ENCODE measurements around the gene GRIK5.
"Not testable (repeated sequence)": the region's sequence is repeated elsewhere in the genome, so short reads cannot be mapped to it uniquely, and the experiment has no call there.

The GRIK5 gene

DNA sequence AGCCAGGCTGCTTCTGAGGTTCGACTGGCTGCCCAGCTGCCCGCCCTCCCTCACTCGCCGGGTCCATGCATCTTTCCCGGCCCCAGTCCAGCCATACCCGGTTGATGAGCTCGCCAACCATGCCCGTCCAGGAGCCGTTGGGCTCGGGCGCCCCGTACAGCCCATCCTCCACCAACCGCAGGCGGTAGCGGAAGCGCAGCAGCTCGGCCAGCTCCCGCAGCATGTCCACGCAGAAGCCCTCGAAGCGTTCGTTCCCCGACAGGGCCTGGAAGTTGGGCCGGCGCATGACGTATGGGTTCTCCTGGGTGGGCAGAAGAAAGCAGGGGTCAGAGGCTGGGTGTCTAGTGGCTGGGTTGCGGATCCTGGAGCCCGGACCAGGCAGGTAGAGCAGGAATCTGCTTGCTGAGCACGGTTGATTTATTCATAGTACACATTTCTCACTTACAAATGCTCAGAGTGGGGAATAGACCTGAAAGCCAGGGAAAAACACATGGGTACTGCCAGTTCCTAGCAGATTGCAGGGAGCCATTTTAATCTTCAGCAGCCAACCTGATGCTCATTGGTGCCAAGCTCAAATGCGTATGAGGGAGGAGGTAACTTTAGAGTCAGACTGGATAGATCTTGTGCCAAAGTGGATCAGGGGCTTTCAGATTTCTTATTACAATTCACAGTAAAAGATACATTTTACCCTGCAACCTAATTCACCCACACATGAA, 27.4 kb downstream of the GRIK5 start:
- no peak for DNase-seq

DNA sequence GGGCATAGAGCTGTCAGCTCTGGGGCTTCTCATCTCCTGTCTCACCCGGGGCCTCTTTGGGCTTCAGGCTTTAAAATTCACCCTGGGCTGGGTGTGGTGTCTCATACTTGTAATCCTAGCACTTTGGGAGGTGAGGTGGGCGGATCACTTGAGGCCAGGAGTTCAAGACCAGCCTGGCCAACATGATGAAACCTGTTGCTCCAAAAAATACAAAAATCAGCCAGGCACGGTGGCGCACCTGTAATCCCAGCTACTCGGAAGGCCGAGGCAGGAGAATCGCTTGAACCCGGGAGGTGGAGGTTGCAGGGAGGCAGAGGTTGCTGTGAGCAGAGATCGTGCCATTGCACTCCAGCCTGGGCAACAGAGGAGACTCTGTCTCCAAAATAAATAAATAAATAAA, 29.5 kb downstream of the GRIK5 start:
- not testable (repeated sequence) for DNase-seq

DNA sequence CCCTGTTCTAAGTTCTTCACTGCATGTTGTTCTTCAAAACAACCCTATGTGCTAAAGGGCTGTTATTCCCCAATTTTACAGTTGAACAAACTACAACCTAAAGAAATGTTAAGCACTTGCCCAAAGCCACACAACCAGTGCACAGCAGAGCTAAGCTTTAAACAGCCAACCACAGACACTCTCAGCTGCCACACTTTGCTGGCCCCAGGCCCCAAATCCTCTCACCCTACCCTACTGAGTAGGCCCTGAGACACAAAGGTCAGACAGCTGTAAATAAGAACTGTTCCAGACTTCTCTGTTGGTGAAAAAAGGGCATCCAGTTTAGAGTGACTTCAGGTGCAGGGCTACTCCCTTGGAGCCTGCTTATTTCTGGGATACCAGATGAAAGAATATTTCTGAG, 30.0 kb downstream of the GRIK5 start:
- DNase-seq: no peak

DNA sequence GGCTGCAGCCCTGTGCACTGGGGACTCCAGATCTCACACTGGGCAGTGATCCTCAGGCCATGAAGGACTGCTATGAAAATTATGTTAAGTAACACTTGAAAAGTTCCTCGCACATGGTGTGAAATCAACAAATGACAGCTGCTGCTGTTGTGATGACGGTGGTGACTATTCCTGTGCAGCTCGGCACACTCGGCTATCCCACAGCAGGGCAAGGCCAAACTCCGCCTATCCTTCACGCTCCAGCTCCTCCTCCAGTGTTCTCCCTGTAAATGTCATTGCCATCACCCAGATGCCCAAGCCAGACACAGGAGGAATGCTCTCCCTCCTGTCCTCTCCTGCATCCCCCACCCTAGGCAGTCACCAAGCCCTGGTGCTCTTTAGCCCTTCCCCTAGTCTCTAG, 31.3 kb downstream of the GRIK5 start:
- DNase-seq: no peak

DNA sequence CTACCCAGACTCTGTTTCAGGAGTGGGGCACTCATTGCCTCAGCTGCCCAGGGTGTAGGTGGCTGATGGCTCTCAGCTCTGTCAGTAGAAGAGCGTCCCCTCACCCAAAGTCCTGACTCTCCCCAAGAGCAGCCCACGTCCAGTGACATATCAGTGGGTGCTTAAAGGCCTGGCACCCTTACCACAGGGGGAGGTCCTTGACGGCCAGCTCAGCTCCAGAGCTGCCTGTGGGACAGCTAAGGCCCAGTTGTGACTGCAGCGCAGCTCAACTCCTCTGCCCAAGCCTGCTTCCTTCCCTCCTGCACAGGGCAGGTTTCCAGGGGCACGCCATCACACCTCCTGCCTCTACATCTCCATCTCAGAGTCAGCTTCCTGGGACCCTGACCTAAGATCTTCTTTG, 32.4 kb downstream of the GRIK5 start:
- no peak for DNase-seq

DNA sequence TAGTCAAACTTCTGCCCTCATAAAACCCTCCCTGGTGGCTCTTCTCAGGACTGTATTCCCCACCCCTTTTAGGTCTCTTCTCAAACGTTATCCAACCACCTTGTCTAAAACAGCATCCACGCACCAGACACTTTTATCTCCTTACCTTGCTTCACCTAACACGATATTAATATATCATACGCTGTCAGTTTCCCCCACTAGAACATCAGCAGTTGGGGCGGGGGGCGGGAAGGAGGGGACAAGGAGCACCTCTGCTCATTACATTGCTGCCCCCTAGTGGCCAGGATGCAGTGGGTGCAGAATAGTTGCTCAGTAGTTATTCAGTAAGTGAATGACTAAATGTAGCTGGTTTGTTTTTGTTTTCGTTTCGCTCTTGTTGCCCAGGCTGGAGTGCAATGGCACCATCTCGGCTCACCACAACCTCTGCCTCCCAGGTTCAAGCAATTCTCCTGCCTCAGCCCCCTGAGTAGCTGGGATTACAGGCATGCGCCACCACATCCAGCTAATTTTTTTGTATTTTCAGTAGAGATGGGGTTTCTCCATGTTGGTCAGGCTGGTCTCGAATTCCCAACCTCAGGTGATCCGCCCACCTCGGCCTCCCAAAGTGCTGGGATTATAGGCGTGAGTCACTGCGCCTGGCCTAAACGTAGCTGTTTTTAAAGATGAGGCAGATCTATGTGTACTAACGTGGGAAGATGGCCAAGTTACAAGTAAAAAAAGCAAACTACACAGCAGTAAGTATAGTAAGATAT, 35.2 kb downstream of the GRIK5 start:
- peak; percentile 21 to 72 (median 54) for DNase-seq

DNA sequence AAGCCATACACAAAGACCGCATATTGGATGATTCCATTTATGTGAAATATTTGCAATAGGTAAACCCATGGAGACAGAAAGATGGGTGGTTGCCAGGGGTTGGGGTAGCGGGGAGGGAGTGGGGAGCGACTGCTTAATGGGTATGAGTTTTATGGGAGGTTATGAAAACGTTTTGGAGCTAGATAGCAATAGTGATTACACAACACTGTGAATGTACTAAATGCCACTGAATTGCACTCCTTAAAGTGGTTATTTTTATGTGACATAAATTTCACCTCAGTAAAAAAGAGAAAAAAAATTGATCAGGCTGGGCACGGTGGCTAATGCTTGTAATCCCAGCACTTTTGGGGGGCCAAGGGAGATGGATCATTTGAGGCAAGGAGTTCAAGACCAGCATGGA, 36.6 kb downstream of the GRIK5 start:
- DNase-seq: no peak

DNA sequence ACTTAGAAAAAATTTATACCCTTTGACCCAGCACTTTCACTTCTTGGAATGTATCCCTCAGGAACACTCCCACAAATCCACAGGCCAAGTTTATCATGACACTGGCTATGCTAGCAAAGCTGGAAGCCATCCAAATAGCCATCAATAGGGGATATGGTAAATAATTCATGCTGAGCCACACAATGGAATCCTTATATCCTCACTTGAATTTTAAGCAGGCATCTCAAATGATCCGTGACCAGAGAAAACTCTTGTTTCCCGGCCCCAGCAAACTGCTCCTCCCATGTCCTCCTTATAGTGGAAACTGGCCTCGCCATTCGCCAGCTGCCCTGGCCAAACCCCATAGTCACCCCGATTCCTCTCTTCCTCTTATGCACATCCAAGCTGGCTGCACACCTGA, 37.6 kb downstream of the GRIK5 start:
- no peak for DNase-seq

DNA sequence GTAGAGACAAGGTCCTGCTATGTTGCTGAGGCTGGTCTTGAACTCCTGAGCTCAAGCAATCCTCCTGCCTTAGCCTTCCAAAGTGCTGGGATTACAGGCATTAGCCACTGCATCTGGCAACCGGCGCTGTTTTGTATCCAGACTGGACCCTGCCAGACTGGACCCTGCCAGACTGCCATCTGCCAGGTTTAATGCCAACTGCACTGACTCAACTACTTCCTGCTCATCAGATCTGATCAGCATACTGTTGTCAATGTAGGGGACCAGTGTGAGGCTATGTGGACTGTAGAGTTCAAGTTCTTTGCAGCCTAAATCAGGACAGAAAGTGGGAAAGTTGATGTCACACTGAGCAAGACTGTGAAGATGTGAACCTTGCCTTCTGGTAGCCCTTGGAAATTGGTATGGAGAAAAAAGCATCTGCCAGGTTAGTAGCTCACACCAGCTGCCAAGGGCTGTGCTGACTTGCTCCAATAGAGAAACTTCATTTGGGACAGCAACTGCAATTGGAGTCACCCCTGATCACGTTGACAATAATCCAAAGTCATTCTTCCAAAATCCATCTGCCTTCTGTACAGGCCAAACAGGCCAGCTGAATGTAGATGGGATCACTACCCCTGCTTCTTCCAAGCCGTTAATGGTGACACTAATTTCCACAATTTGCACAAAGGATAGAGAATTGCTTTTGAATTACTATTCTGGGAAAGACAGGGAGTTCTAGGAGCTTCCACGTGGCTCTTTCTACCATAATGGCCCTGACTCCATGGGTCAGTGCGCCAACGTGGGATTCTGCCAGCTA, 39.2 kb downstream of the GRIK5 start:
- no peak for DNase-seq

DNA sequence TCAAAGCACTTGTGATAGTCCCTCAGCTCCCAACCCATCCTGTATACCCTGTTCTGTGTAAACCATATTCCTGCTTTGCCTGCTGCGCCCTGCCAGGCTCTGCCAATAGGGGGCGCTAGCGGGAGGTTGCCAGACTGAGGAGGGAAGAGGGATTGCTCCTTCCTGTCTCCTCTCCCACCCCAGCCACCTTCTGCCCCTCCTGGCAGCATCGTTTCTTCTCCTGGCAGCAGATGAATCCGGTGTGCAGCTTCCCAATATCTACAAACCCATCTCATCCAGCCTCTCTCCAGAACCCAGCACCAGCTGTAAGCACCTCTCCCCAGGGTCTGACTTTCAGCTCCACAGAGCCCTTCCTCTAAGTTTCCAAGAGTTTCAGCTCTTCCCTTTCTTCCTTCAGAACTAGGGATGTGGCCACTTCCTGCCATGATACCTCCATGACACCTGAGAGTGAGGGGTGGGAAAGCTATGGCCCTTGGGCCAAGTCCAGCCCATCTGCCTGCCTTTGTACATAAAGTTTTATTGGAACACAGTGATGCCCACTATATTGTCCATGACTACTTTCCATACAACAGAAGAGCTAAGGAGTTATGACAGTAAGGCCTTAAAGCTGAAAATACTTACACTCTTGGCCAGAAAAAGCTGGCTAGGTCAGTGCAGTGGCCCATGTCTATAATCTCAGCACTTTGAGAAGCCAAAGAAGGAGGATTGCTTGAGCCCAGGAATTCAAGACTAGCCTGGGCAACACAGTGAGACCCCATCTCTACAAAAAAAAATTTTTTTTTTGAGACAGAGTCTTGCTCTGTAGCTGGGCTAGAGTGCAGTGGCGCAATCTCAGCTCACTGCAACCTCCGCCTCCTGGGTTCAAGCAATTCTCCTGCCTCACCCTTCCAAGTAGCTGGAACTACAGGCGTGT, 41.4 kb downstream of the GRIK5 start:
- DNase-seq: peak in 1 of 5 donors; percentile 11

DNA sequence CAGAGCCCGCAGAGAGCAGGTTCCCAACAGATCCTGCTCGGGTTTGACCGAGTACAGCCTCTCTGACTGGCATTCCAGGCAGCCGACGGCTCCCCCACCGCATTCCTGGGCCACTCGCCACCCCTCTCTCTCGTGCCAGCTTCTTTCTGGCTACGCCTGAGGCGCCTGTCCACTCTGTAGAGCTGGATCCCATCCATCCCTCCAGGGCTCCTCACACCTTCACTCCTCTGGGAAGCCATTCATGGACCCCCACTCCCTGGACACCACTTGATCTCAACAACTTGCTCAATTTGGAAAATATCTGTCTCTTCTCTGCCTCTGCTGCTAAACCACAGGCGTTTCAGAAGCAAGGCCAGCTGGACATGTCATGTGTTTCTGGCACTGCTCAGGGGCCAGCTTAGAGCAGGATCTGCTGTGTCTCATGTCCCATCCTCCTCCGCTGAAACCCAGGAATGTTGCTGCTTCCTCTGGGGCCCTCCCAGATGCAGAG, 45.3 kb downstream of the GRIK5 start:
- no peak for DNase-seq

DNA sequence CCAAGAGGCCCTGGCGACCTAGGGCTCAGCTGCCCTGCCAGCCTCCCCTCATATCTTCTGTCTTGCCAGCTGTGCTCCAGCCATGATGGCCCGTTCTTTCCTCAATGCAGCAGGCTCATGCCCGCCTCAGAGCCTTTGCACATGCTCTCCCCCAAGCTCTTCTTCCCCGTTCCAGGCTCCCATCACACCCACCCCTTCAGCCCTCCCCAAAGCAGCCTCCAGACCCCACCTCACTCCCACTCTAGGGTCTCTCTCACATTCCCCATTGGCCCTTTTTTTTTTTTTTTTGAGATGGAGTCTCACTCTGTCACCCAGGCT, 46.1 kb downstream of the GRIK5 start:
- no peak for DNase-seq

DNA sequence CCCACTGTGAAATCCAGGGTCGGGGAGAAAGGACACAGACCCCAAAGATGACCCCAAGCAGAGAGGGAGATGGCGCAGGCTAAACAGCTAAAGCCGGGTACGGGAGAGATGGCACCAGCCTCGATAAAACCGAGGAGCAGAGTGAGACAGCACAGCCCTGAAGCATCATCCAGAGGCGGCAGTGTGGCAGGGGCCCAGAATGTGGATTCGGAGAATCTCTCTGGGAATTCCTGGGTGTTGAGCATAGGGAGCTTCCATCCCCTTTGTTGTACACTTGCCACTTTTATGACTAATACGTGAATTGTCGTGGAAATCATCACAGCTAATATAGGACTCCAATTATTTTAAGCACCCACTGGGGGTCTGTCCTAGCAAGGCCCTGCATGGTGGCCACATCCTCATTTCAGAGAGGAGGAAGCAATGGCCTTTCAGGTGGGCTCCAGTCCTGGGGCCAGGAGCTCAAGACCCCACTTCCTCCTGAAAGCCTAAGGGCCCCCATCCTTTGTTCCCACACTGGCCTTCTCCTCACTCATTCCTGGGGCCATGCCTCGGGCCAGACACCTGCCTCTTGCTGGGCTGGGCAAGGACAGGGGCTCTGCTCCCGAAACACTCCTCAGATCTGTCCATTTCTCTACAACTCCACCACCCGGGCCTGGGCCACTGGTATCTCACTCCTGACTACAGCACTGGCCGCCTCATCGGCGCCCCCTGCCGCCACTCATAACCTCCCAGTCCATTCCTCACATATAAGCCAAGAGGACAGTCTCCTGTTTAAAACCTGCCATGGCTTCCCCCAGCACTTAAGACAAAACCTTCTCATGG, 46.7 kb downstream of the GRIK5 start:
- peak in 1 of 5 donors; percentile 21 for DNase-seq

DNA sequence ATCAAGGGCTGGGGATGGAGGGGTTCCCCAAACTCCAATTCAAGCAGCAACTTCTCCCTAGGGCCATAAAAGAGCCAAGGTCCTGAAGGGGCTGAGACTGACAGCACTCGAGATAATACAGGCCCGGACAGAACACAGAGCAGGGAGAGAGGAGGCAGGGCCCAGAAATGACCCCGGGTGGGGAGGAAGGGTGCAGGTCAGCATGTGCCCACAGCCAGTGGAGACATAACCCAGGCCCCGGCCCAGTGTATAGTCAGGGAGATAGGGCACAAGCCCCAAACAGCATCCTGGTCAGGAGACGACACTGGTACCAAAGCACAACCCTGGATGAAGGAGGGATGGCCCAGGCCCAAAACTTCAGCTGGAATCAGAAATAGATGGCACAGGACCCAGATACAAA, 47.4 kb downstream of the GRIK5 start:
- no peak for DNase-seq

DNA sequence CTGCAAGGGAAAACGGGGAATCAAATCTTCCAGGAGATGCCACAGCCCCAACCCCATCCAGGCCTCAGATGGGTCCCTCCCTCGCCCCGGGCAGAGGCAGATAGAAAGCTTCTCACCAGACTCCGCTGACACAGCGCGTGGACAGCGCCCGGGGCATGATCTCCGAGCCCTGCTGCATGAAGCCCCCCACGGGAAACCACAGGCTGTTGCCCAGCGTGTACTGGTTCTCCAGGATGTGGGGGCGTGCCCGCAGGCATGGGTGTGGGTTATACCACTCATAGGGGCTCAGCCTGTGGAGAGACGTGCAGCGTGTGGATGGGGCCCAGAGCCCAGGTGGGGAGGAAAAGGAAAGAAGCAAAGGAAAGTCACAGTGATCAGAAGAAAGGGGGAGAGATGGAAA, 48.8 kb downstream of the GRIK5 start:
- DNase-seq: no peak

DNA sequence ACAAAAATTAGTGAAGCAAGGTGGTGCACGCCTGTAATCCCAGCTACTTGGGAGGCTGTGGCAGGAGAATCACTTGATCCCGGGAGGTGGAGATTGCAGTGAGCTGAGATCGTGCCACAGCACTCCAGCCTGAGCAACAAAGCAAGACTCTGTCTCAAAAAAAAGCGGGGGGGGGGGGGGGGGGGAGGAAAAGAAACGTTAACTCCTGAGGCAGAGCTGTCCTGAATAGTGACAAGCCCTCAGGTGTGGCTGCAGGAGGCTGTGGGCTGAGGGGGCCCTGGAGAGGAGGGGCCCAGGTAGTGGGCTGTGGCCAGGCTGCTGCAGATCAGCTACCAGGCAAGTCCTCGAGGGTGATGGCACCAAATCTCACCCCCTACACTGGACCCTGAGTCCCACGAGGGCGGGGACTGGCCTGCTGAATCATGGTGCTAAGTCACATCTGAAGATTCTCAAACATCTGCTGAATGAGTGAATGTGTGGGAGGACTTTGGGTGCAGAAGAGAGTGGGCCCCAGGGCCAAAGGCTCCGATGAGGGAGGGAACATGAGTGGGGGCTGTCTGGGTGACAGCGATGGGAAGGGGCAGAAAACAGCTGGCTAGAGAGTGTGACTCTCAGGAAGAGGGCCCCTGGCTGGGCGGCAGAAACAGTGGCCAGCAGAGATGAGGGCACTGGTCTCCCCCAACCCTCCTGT, 51.4 kb downstream of the GRIK5 start:
- no peak for DNase-seq

DNA sequence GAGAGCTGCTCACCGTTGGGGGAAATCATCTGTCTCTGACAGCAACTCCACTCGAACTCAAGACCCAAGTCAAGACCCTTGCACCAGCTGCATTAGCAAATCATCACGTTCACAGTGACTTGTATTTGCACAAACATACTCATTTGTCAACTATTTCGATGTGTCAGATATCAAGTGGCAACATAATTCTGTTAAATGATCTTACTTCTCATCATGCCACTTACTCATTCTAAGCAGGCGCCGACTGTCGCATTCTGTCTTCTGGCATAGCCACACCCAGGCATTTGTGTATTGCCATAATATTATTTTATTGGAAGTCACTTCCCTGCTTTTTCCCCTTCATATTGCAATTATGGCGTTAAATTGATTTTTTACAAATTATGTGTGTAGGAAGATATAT, 53.0 kb downstream of the GRIK5 start:
- DNase-seq: no peak

DNA sequence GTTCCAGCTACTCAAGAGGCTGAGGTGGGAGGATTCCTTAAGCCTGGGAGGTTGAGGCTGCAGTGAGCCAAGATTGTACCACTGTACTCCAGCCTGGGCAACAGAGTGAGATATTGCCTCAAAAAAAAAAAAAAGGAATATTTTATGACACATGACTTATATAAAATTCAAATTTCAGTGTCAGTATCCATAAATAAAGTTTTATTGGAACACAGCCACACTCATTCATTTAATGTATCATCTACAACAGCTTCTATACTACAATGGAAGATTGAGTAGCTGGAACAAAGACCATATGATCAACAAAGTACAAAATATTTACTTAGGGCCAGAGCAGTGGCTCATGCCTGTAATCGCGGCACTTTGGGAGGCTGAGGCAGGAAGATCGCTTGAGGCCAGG, 57.3 kb downstream of the GRIK5 start:
- not testable (repeated sequence) for DNase-seq

DNA sequence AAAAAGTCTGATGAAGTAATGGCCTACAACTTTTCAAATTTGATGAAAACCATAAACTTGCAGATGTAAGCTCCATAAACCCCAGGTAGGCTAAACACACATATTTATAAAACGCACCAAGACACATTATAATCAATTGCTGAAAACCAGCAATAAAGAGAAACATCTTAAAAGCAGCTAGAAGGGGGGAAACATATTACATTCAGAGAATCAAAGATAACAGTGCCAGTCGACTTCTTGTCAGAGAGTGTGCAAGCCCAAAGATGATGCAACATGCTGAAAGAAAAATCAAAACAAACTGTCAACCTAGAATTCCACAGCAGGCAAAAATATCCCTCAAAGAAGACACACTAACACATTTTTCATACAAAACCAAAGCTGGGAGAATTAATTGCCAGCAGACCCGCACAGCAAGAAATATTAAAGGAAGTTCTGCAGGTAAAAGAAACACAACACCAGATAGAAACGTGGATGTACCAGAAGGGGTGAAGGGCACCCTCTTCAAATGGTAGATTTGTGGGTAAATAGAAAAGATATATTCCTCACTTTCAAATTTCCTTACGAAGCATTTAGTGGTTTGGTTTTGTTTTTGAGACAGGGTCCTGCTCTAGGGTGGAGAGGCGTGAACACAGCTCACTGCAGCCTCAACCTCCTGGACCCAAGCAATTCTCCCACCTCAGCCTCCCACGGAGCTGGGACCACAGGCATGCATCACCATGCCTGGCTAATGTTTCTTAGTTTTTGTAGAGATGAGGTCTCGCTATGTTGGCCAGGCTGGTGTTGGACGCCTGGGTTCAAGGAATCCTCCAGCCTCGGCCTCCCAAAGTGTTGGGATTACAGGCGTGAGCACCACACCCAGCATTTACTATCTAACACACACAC, 59.5 kb downstream of the GRIK5 start:
- peak in 1 of 5 donors; percentile 33 for DNase-seq

DNA sequence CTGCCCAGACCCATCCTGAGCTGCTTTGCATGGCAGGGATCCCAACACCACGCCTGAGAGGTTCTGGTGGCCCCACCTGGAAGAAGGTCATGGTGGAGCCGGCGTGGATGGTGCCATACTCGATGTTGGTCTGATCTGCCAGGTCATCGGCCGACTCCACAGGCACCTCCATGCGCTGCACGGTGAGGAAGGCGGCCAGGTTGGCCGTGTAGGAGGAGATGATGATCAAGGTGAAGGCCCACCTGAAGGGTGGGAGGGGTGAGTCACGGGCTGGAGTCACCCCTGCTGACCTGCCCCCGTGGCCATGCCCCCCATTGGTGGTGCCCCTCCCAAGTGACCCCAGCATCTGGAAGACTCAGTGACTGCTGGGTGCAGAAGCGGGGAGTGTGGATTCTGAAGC, 63.4 kb downstream of the GRIK5 start:
- no peak for DNase-seq

All from T-helper 1 cell (primary cell).